Astrocyte (in vitro differentiated cells and primary cell): Measurements from ENCODE around the gene VLDLR. TPM values are rescaled to one million over a fixed set of nuclear protein-coding genes. Genes with fewer than 3 reads are reported as not detected.

Source experiments
- DNase-seq: peaks from one replicate; pipeline ENCODE4 v3.0.0-alpha.2; 2010; ENCODE audit warnings: low read depth
- FAIRE-seq: peaks from 2 replicates; lab custom pipeline; 2011; peaks lifted over from hg19 to GRCh38; lab: Jason Lieb, UNC
- H2AFZ ChIP-seq: 2 replicates; pipeline ENCODE4 v1.6.0; 2012; ENCODE audit warnings: low read depth, low read length, inconsistent platforms
- H3K27ac ChIP-seq: 2 replicates; pipeline ENCODE4 v1.5.1; 2011; ENCODE audit warnings: low read depth, low read length, inconsistent platforms
- H3K27me3 ChIP-seq: 2 replicates; pipeline ENCODE4 v1.6.0; 2011; ENCODE audit warnings: low read length, inconsistent platforms; ENCODE audit not compliant: insufficient read depth
- H3K36me3 ChIP-seq: 2 replicates; pipeline ENCODE4 v1.5.1; 2011; ENCODE audit warnings: low read length, inconsistent platforms; ENCODE audit not compliant: insufficient read depth
- H3K4me1 ChIP-seq: 2 replicates; pipeline ENCODE4 v1.5.1; 2011; ENCODE audit warnings: low read length, inconsistent platforms; ENCODE audit not compliant: insufficient read depth
- H3K4me2 ChIP-seq: 2 replicates; pipeline ENCODE4 v1.6.0; 2012; ENCODE audit warnings: low read length, inconsistent platforms
- H3K4me3 ChIP-seq: 2 replicates; pipeline ENCODE4 v1.5.1; 2011; ENCODE audit warnings: low read depth, mild to moderate bottlenecking, low read length, inconsistent platforms; ENCODE audit not compliant: insufficient read depth
- H3K79me2 ChIP-seq: 2 replicates; pipeline ENCODE4 v1.6.0; 2012; ENCODE audit warnings: mild to moderate bottlenecking, low read length, inconsistent platforms; ENCODE audit not compliant: insufficient read depth
- H3K9ac ChIP-seq: 2 replicates; pipeline ENCODE4 v1.6.0; 2012; ENCODE audit warnings: mild to moderate bottlenecking, low read length, inconsistent platforms
- H3K9me3 ChIP-seq: 2 replicates; pipeline ENCODE4 v1.5.1; 2012; ENCODE audit warnings: low read depth, mild to moderate bottlenecking, low read length, inconsistent platforms; ENCODE audit not compliant: insufficient read depth
- H4K20me1 ChIP-seq: 2 replicates; pipeline ENCODE4 v1.6.0; 2012; ENCODE audit warnings: low read length, inconsistent platforms; ENCODE audit not compliant: insufficient read depth
- H3K27ac Mint-ChIP-seq: one replicate; pipeline ENCODE4 v1.8.0; 2021; ENCODE audit warnings: mild to moderate bottlenecking, mixed read lengths; ENCODE audit not compliant: unreplicated experiment
- H3K27me3 Mint-ChIP-seq: one replicate; pipeline ENCODE4 v1.8.0; 2021; ENCODE audit warnings: low read depth, mixed read lengths; ENCODE audit not compliant: unreplicated experiment
- H3K36me3 Mint-ChIP-seq: one replicate; pipeline ENCODE4 v1.8.0; 2021; ENCODE audit warnings: low read depth, mixed read lengths; ENCODE audit not compliant: unreplicated experiment
- H3K4me1 Mint-ChIP-seq: one replicate; pipeline ENCODE4 v1.8.0; 2021; ENCODE audit warnings: low read depth, mixed read lengths; ENCODE audit not compliant: unreplicated experiment
- H3K4me3 Mint-ChIP-seq: one replicate; pipeline ENCODE4 v1.8.0; 2021; ENCODE audit warnings: mild to moderate bottlenecking, moderate library complexity, mixed read lengths; ENCODE audit not compliant: unreplicated experiment
- H3K9me3 Mint-ChIP-seq: one replicate; pipeline ENCODE4 v1.8.0; 2021; ENCODE audit warnings: mild to moderate bottlenecking, mixed read lengths; ENCODE audit not compliant: unreplicated experiment
- CTCF ChIP-seq: IDR thresholded peaks from 2 replicates; pipeline ENCODE4 v1.5.1; 2011; ENCODE audit warnings: low read depth, mild to moderate bottlenecking, inconsistent platforms, low read length, moderate library complexity; ENCODE audit not compliant: insufficient read depth
- EZH2 ChIP-seq: IDR thresholded peaks from 2 replicates; pipeline ENCODE4 v1.6.1; 2012; ENCODE audit warnings: mild to moderate bottlenecking, low read length, inconsistent platforms; ENCODE audit not compliant: insufficient read depth
- total RNA-seq: library from RNA; stranded (reverse); gene quantifications from 2 replicates; pipeline ENCODE4 v1.2.1, GENCODE V29; 2021

The VLDLR gene
- total RNA-seq, 1 donor from 2014 or later: 63.2 TPM

GRCh38 chr9:2677915-2678889 lies 56.6 kb downstream of the VLDLR start:
- TF ChIP-seq CTCF (no peak), EZH2 (no peak)
- Mint-ChIP-seq H3K9me3 (peaks cover 4% of the 10 kb centered on the region), H3K36me3 (peaks cover 3% of the 10 kb centered on the region), H3K4me1 (no peaks in the 10 kb centered on the region), H3K27me3 (no peaks in the 10 kb centered on the region), H3K27ac (no peak overlapping the region), H3K4me3 (no peak overlapping the region)
- no peak overlapping the region for H3K27ac ChIP-seq
- no peak overlapping the region for H3K9ac ChIP-seq
- H3K4me3 ChIP-seq: no peak overlapping the region
- no peaks in the 10 kb centered on the region for H3K79me2 ChIP-seq
- DNase-seq: no peak
- no peaks in the 10 kb centered on the region for H3K36me3 ChIP-seq
- H3K4me2 ChIP-seq: no peak overlapping the region
- H3K4me1 ChIP-seq: no peaks in the 10 kb centered on the region
- H4K20me1 ChIP-seq: no peaks in the 10 kb centered on the region
- H3K27me3 ChIP-seq: no peaks in the 10 kb centered on the region
- FAIRE-seq: no peak
- no peaks in the 10 kb centered on the region for H3K9me3 ChIP-seq
- no peak overlapping the region for H2AFZ ChIP-seq

- H3K36me3 Mint-ChIP-seq: peaks cover 3% of the 10 kb centered on the region
- Histone ChIP-seq H2AFZ (no peak overlapping the region), H3K79me2 (no peaks in the 10 kb centered on the region), H3K4me2 (no peak overlapping the region), H3K27me3 (no peaks in the 10 kb centered on the region), H3K9ac (no peak overlapping the region), H3K9me3 (no peaks in the 10 kb centered on the region), H3K27ac (no peak overlapping the region), H3K4me3 (no peak overlapping the region), H3K36me3 (no peaks in the 10 kb centered on the region), H3K4me1 (no peaks in the 10 kb centered on the region), H4K20me1 (no peaks in the 10 kb centered on the region)
- FAIRE-seq: no peak
- H3K27ac Mint-ChIP-seq: no peak overlapping the region
- no peak overlapping the region for H3K4me3 Mint-ChIP-seq
- H3K4me1 Mint-ChIP-seq: no peaks in the 10 kb centered on the region
- H3K9me3 Mint-ChIP-seq: peaks cover 4% of the 10 kb centered on the region
- no peak for DNase-seq
- no peak for TF ChIP-seq CTCF
- TF ChIP-seq EZH2: no peak
- H3K27me3 Mint-ChIP-seq: no peaks in the 10 kb centered on the region
Measured at GRCh38 chr9:2679011-2679410, 57.4 kb downstream of the VLDLR start.

GRCh38 chr9:2681981-2682380 lies 60.4 kb downstream of the VLDLR start:
- no peak overlapping the region for H3K27ac ChIP-seq
- no peak overlapping the region for H3K4me2 ChIP-seq
- TF ChIP-seq EZH2 (no peak), CTCF (no peak)
- no peaks in the 10 kb centered on the region for H4K20me1 ChIP-seq
- H3K79me2 ChIP-seq: no peaks in the 10 kb centered on the region
- Mint-ChIP-seq H3K9me3 (peaks cover 4% of the 10 kb centered on the region), H3K36me3 (peaks cover 3% of the 10 kb centered on the region), H3K27ac (no peak overlapping the region), H3K4me1 (no peaks in the 10 kb centered on the region), H3K27me3 (no peaks in the 10 kb centered on the region), H3K4me3 (no peak overlapping the region)
- H3K4me3 ChIP-seq: no peak overlapping the region
- DNase-seq: no peak
- H3K9ac ChIP-seq: no peak overlapping the region
- H3K9me3 ChIP-seq: no peaks in the 10 kb centered on the region
- FAIRE-seq: no peak
- H3K4me1 ChIP-seq: no peaks in the 10 kb centered on the region
- no peak overlapping the region for H2AFZ ChIP-seq
- no peaks in the 10 kb centered on the region for H3K27me3 ChIP-seq
- no peaks in the 10 kb centered on the region for H3K36me3 ChIP-seq
